SK-N-MC (cell line): ENCODE results near the gene ZNF888.

Experiments used
- EZH2 ChIP-seq: fragments of 200-600 bp; sonication (generic); IDR thresholded peaks from one replicate; pipeline ENCODE4 v1.6.1; 2017; ENCODE audit warnings: antibody characterized with exemption
- POLR2AphosphoS5 ChIP-seq: IDR thresholded peaks from 2 replicates; pipeline ENCODE4 v1.6.1; 2012; ENCODE audit warnings: mild to moderate bottlenecking, low read depth, low read length, borderline replicate concordance

DNA sequence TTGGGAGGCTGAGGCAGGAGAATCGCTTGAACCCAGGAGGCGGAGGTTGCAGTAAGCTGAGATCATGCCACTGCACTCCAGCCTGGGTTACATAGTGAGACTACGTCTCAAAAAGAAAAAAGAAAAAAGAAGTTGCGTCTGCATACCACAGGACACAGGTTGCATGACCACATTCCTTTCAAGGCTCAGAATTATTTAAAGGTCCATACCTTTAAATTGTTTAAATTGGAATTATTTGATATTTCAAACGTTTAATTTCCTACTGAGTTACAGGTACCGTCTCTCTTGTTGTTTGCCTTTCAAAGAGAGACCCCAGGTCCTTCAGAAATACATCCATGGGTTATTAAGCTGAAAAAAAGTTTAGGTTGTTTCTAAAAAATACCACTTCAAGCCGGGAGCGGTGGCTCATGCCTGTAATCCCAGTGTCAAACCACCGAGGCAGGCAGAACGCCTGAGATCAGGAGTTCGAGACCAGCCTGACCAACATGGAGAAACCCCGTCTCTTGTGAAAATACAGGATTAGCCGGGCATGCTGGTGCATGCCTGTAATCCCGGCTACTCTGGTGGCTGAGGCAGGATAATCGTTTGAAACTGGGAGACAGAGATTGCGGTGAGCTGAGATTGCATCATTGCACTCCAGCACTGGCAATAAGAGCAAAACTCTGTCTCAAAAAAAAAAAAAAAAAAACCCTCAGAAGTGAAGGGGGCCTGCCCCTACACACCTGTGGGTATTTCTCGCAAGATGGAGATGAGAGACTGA is 20.8 kb upstream of the ZNF888 start:
- no peak for TF ChIP-seq EZH2
- no peak for TF ChIP-seq POLR2AphosphoS5
